Prostate gland (tissue), 2 donors: ENCODE results near the gene BRCA2.

Source experiments
- POLR2A ChIP-seq: fragments of 450-650 bp; IDR thresholded peaks from one replicate; pipeline ENCODE4 v1.6.1; 2016; ENCODE audit warnings: antibody characterized with exemption, mild to moderate bottlenecking
- TF ChIP-seq, protein P1 (sequence below), 4 experiments: fragments of 200-600 bp in 2 of 4; fragments of 450-650 bp in 2 of 4; sonication (generic) in 2 of 4; IDR thresholded peaks; 1 replicate in 3 of 4; 2 replicates in 1 of 4; pipeline ENCODE4 v1.5.1; 2016 to 2019; ENCODE audit warnings: antibody characterized with exemption in 4 of 4, mild to moderate bottlenecking in 2 of 4, moderate library complexity in 2 of 4

DNA sequence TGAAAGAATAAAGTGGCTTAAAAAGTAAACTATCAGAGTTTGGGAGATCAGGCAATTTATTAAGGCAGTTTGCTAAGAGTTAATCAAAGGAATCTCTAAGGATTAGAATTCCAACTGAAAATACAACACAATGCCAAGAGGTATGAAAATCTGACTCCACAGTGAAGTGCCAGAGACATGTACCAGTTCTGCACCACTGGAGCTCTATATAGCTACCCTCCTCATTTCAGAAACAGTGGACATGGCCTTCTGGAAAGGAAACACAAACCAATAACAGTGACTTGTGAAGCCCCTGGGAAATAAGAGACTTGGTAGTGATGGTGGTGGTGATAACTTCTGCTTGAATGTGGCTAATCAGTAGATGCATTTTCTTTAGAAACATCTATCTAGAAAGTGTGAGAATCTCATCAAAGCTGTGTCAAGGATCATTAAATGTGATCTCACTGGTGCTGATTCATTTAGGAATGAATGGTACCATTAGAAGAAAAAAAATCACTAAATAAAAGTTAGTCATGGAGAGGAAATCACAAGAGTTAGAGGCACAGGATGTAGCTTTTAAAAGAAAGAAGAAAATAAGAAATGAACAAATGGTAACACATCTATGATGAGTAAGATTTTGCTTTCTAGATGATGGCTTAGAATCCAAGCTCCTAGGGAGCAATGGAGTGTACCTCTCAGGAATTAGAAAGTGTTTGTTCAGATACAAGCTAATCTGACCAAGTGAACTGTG, 132.8 kb downstream of the BRCA2 start:
- TF ChIP-seq, protein P1, sequence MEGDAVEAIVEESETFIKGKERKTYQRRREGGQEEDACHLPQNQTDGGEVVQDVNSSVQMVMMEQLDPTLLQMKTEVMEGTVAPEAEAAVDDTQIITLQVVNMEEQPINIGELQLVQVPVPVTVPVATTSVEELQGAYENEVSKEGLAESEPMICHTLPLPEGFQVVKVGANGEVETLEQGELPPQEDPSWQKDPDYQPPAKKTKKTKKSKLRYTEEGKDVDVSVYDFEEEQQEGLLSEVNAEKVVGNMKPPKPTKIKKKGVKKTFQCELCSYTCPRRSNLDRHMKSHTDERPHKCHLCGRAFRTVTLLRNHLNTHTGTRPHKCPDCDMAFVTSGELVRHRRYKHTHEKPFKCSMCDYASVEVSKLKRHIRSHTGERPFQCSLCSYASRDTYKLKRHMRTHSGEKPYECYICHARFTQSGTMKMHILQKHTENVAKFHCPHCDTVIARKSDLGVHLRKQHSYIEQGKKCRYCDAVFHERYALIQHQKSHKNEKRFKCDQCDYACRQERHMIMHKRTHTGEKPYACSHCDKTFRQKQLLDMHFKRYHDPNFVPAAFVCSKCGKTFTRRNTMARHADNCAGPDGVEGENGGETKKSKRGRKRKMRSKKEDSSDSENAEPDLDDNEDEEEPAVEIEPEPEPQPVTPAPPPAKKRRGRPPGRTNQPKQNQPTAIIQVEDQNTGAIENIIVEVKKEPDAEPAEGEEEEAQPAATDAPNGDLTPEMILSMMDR (IDR thresholded peaks at IDR 0.05): no peak
- TF ChIP-seq POLR2A: no peak
